ENCODE measurements around the gene PDHB.

- TF ChIP-seq, protein P1, sequence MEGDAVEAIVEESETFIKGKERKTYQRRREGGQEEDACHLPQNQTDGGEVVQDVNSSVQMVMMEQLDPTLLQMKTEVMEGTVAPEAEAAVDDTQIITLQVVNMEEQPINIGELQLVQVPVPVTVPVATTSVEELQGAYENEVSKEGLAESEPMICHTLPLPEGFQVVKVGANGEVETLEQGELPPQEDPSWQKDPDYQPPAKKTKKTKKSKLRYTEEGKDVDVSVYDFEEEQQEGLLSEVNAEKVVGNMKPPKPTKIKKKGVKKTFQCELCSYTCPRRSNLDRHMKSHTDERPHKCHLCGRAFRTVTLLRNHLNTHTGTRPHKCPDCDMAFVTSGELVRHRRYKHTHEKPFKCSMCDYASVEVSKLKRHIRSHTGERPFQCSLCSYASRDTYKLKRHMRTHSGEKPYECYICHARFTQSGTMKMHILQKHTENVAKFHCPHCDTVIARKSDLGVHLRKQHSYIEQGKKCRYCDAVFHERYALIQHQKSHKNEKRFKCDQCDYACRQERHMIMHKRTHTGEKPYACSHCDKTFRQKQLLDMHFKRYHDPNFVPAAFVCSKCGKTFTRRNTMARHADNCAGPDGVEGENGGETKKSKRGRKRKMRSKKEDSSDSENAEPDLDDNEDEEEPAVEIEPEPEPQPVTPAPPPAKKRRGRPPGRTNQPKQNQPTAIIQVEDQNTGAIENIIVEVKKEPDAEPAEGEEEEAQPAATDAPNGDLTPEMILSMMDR (IDR thresholded peaks at IDR 0.05) = no peak
- TF ChIP-seq POLR2A (IDR thresholded peaks at IDR 0.05) = no peak
Observed at GRCh38 chr3:58434511-58434910, 879 bp upstream of the PDHB start.

Data from right lobe of liver (tissue), 4 donors.